HEK293 (cell line): Measurements from ENCODE around the gene YWHAG.

ENCODE experiments used
- CTCF ChIA-PET: fragments of 350-600 bp; formaldehyde crosslinking; extraction: SDS; loops from one replicate; lab custom pipeline; 2021; ENCODE audit warnings: antibody characterized with exemption; lab: Yijun Ruan, JAX
- POLR2A ChIA-PET: fragments of 300-600 bp; formaldehyde crosslinking; extraction: SDS; loops from one replicate; lab custom pipeline; 2020; ENCODE audit warnings: antibody characterized with exemption, inconsistent platforms; lab: Yijun Ruan, JAX
- H3K27ac ChIP-seq: fragments of 200-500 bp; sonication (Bioruptor generic); 2 replicates; pipeline ENCODE4 v1.5.1; 2014; ENCODE audit warnings: low read depth, low read length, control low read depth, inconsistent platforms; ENCODE audit errors: extremely low read depth
- H3K36me3 ChIP-seq, 2 experiments: fragments of 200-500 bp in 1 of 2; sonication (Bioruptor generic) in 1 of 2; 1 replicate in 1 of 2; 2 replicates in 1 of 2; pipeline ENCODE4 v1.5.1; 2014 to 2017; ENCODE audit warnings: inconsistent platforms in 2 of 2, low read length in 2 of 2; ENCODE audit not compliant: control insufficient read depth in 2 of 2, insufficient read depth in 1 of 2
- H3K4me1 ChIP-seq: fragments of 200-500 bp; sonication (Bioruptor generic); 2 replicates; pipeline ENCODE4 v1.5.1; 2014; ENCODE audit warnings: mild to moderate bottlenecking, low read length, inconsistent platforms; ENCODE audit not compliant: control insufficient read depth, insufficient read depth
- H3K4me3 ChIP-seq: 2 replicates; pipeline ENCODE4 v1.5.1; 2011; ENCODE audit warnings: low read depth, mild to moderate bottlenecking, control low read depth, low read length, moderate library complexity
- H3K9me3 ChIP-seq: fragments of 200-500 bp; sonication (Bioruptor generic); 2 replicates; pipeline ENCODE4 v1.5.1; 2014; ENCODE audit warnings: low read depth, low read length, inconsistent platforms; ENCODE audit not compliant: control insufficient read depth, insufficient read depth
- BCL11A ChIP-seq: fragments of 450-650 bp; formaldehyde crosslinking; IDR thresholded peaks from 2 replicates; pipeline ENCODE4 v1.5.1; 2016; ENCODE audit warnings: low read depth, missing biosample characterization, missing genetic modification characterization
- EGR2 ChIP-seq: fragments of 450-650 bp; formaldehyde crosslinking; IDR thresholded peaks from 2 replicates; pipeline ENCODE4 v1.5.1; 2016; ENCODE audit warnings: low read depth, missing biosample characterization, missing genetic modification characterization
- FEZF1 ChIP-seq: fragments of 450-650 bp; formaldehyde crosslinking; IDR thresholded peaks from 2 replicates; pipeline ENCODE4 v1.5.1; 2016; ENCODE audit warnings: missing biosample characterization, missing genetic modification characterization
- SCRT1 ChIP-seq: fragments of 450-650 bp; formaldehyde crosslinking; IDR thresholded peaks from 2 replicates; pipeline ENCODE4 v1.5.1; 2016; ENCODE audit warnings: missing biosample characterization, missing genetic modification characterization, borderline replicate concordance
- ZBTB21 ChIP-seq: fragments of 450-650 bp; formaldehyde crosslinking; IDR thresholded peaks from 2 replicates; pipeline ENCODE4 v1.5.1; 2017; ENCODE audit warnings: missing biosample characterization, missing genetic modification characterization
- ZFP69B ChIP-seq: fragments of 450-650 bp; formaldehyde crosslinking; IDR thresholded peaks from 2 replicates; pipeline ENCODE4 v1.5.1; 2016; ENCODE audit warnings: missing biosample characterization, missing genetic modification characterization
- ZNF121 ChIP-seq: fragments of 450-650 bp; formaldehyde crosslinking; IDR thresholded peaks from 2 replicates; pipeline ENCODE4 v1.5.1; 2016; ENCODE audit warnings: missing biosample characterization, missing genetic modification characterization
- ZNF354C ChIP-seq: fragments of 450-650 bp; formaldehyde crosslinking; IDR thresholded peaks from 2 replicates; pipeline ENCODE4 v1.5.1; 2016; ENCODE audit warnings: missing biosample characterization, missing genetic modification characterization, low read depth, borderline replicate concordance
- ZNF514 ChIP-seq: fragments of 450-650 bp; formaldehyde crosslinking; IDR thresholded peaks from 2 replicates; pipeline ENCODE4 v1.5.1; 2016; ENCODE audit warnings: missing biosample characterization, missing genetic modification characterization
- ZNF596 ChIP-seq: fragments of 450-650 bp; IDR thresholded peaks from 2 replicates; pipeline ENCODE4 v1.5.0; 2018; ENCODE audit warnings: missing biosample characterization, mild to moderate bottlenecking, missing genetic modification characterization, moderate library complexity
- ZNF843 ChIP-seq: fragments of 450-650 bp; formaldehyde crosslinking; IDR thresholded peaks from 2 replicates; pipeline ENCODE4 v1.5.1; 2016; ENCODE audit warnings: missing biosample characterization, missing genetic modification characterization
- TF ChIP-seq, protein P1 (sequence below): fragments of 450-650 bp; formaldehyde crosslinking; IDR thresholded peaks from 2 replicates; pipeline ENCODE4 v1.5.1; 2016; ENCODE audit warnings: missing biosample characterization, missing genetic modification characterization, low read depth
- TF ChIP-seq, protein P2 (sequence below): fragments of 450-650 bp; formaldehyde crosslinking; IDR thresholded peaks from 2 replicates; pipeline ENCODE4 v1.5.1; 2016; ENCODE audit warnings: missing biosample characterization, missing genetic modification characterization
- TF ChIP-seq, protein P3 (sequence below): fragments of 450-650 bp; formaldehyde crosslinking; IDR thresholded peaks from 2 replicates; pipeline ENCODE4 v1.5.1; 2016; ENCODE audit warnings: missing biosample characterization, missing genetic modification characterization
- TF ChIP-seq, protein P4 (sequence below): fragments of 450-650 bp; formaldehyde crosslinking; IDR thresholded peaks from 2 replicates; pipeline ENCODE4 v1.5.1; 2016; ENCODE audit warnings: missing biosample characterization, missing genetic modification characterization

YWHAG gene

DNA sequence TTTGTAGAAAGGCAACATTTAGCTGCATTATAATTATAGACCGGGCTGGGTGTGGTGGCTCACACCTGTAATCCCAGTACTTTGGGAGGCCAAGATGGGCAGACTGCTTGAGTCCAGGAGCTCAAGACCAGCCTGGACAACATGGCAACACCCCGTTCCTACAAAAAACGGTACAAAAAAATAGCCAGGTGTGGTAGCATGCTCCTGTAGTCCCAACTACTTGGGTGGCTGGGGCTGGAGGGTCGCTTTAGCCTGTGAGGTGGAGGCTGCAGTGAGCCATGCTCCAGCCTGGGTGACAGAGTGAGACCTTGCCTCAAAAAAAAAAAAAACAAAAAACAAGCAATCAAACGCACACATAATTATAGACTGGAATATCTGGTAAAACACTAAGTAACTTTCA lies 5.0 kb downstream of the YWHAG start:
- ChIA-PET POLR2A (interaction anchor here (0.8 to 2.1 kb wide), 2 partner anchors 11 to 34 kb away, joined by 7 to 11 read pairs; no protein-coding TSS in a partner anchor), CTCF (no interaction called here)
- no peak for TF ChIP-seq ZFP69B (tag by site-specific recombination)
- no peaks in the 10 kb centered on the region for H3K9me3 ChIP-seq
- peaks cover 10 to 45% of the 10 kb centered on the region in 2 experiments for H3K36me3 ChIP-seq
- no peak overlapping the region for H3K27ac ChIP-seq
- H3K4me3 ChIP-seq: no peak overlapping the region
- no peaks in the 10 kb centered on the region for H3K4me1 ChIP-seq

DNA sequence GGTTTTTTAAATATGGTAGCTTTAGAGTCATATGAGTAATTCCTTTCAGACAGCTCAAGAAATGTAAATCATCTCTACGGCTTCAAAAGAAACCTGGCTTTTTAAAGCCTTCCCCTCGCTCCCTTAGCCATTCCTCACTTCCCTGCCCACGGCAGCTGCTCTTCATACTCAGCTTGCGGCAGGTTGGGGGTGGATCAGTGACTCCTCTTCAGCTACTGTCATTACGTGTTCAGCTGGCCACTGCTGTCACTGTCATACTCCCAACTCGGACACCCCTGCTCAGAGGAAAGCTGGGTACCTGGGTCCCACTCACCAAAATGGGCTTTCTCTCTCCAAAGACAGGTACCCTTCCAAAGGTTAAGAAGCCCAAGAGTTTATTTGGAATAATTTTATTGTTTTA lies 6.6 kb downstream of the YWHAG start:
- H3K27ac ChIP-seq: no peak overlapping the region
- TF ChIP-seq ZNF596 (tag by site-specific recombination): no peak
- no peak for TF ChIP-seq BCL11A (tag by site-specific recombination)
- TF ChIP-seq, protein P1, sequence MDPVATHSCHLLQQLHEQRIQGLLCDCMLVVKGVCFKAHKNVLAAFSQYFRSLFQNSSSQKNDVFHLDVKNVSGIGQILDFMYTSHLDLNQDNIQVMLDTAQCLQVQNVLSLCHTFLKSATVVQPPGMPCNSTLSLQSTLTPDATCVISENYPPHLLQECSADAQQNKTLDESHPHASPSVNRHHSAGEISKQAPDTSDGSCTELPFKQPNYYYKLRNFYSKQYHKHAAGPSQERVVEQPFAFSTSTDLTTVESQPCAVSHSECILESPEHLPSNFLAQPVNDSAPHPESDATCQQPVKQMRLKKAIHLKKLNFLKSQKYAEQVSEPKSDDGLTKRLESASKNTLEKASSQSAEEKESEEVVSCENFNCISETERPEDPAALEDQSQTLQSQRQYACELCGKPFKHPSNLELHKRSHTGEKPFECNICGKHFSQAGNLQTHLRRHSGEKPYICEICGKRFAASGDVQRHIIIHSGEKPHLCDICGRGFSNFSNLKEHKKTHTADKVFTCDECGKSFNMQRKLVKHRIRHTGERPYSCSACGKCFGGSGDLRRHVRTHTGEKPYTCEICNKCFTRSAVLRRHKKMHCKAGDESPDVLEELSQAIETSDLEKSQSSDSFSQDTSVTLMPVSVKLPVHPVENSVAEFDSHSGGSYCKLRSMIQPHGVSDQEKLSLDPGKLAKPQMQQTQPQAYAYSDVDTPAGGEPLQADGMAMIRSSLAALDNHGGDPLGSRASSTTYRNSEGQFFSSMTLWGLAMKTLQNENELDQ: no peak
- TF ChIP-seq, protein P2, sequence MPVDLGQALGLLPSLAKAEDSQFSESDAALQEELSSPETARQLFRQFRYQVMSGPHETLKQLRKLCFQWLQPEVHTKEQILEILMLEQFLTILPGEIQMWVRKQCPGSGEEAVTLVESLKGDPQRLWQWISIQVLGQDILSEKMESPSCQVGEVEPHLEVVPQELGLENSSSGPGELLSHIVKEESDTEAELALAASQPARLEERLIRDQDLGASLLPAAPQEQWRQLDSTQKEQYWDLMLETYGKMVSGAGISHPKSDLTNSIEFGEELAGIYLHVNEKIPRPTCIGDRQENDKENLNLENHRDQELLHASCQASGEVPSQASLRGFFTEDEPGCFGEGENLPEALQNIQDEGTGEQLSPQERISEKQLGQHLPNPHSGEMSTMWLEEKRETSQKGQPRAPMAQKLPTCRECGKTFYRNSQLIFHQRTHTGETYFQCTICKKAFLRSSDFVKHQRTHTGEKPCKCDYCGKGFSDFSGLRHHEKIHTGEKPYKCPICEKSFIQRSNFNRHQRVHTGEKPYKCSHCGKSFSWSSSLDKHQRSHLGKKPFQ (tag by site-specific recombination): no peak
- TF ChIP-seq SCRT1: no peak
- TF ChIP-seq EGR2 (tag by site-specific recombination): no peak
- TF ChIP-seq ZNF354C: no peak
- TF ChIP-seq FEZF1: no peak
- TF ChIP-seq ZNF843 (tag by site-specific recombination): no peak
- no peak for TF ChIP-seq ZNF121 (tag by site-specific recombination)
- TF ChIP-seq, protein P3, sequence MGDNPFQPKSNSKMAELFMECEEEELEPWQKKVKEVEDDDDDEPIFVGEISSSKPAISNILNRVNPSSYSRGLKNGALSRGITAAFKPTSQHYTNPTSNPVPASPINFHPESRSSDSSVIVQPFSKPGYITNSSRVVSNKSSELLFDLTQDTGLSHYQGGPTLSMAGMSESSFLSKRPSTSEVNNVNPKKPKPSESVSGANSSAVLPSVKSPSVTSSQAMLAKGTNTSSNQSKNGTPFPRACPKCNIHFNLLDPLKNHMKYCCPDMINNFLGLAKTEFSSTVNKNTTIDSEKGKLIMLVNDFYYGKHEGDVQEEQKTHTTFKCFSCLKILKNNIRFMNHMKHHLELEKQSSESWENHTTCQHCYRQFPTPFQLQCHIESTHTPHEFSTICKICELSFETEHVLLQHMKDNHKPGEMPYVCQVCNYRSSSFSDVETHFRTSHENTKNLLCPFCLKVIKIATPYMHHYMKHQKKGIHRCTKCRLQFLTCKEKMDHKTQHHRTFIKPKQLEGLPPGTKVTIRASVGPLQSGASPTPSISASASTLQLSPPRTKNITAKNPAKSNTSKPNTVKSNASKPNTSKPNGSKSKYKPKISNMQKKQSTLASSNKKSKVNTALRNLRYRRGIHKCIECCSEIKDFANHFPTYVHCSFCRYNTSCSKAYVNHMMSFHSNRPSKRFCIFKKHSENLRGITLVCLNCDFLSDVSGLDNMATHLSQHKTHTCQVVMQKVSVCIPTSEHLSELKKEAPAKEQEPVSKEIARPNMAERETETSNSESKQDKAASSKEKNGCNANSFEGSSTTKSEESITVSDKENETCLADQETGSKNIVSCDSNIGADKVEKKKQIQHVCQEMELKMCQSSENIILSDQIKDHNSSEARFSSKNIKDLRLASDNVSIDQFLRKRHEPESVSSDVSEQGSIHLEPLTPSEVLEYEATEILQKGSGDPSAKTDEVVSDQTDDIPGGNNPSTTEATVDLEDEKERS (tag by site-specific recombination): no peak
- TF ChIP-seq, protein P4, sequence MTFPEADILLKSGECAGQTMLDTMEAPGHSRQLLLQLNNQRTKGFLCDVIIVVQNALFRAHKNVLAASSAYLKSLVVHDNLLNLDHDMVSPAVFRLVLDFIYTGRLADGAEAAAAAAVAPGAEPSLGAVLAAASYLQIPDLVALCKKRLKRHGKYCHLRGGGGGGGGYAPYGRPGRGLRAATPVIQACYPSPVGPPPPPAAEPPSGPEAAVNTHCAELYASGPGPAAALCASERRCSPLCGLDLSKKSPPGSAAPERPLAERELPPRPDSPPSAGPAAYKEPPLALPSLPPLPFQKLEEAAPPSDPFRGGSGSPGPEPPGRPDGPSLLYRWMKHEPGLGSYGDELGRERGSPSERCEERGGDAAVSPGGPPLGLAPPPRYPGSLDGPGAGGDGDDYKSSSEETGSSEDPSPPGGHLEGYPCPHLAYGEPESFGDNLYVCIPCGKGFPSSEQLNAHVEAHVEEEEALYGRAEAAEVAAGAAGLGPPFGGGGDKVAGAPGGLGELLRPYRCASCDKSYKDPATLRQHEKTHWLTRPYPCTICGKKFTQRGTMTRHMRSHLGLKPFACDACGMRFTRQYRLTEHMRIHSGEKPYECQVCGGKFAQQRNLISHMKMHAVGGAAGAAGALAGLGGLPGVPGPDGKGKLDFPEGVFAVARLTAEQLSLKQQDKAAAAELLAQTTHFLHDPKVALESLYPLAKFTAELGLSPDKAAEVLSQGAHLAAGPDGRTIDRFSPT (tag by site-specific recombination): no peak
- TF ChIP-seq ZNF514: no peak
- TF ChIP-seq ZBTB21: no peak
- peaks cover 16 to 50% of the 10 kb centered on the region in 2 experiments for H3K36me3 ChIP-seq
- CTCF ChIA-PET: no interaction called here
- POLR2A ChIA-PET: interaction anchor here (2.1 kb wide), 1 partner anchor 33 kb away, joined by 7 read pairs; no protein-coding TSS in a partner anchor
- no peaks in the 10 kb centered on the region for H3K4me1 ChIP-seq
- no peak overlapping the region for H3K4me3 ChIP-seq
- no peaks in the 10 kb centered on the region for H3K9me3 ChIP-seq
